Mesenchymal stem cell (in vitro differentiated cells and primary cell): Measurements from ENCODE around the gene NATD1.

ENCODE experiments used
- DNase-seq: peaks from one replicate; pipeline ENCODE4 v3.0.0-alpha.2; 2013
- H2AFZ ChIP-seq: one replicate; pipeline ENCODE4 v1.6.1; 2013; ENCODE audit warnings: low read depth, mild to moderate bottlenecking, control low read depth, inconsistent platforms, low read length, moderate library complexity
- H2AK5ac ChIP-seq: 2 replicates; pipeline ENCODE4 v1.6.1; 2013; ENCODE audit warnings: low read length, moderate library complexity, mild to moderate bottlenecking, inconsistent platforms; ENCODE audit not compliant: severe bottlenecking
- H2BK120ac ChIP-seq: one replicate; pipeline ENCODE4 v1.6.1; 2013; ENCODE audit warnings: low read depth, mild to moderate bottlenecking, inconsistent platforms, low read length, moderate library complexity
- H2BK12ac ChIP-seq, 2 experiments: one replicate each; pipeline ENCODE4 v1.6.1; 2013; ENCODE audit warnings: inconsistent platforms in 2 of 2, low read length in 2 of 2, mild to moderate bottlenecking in 2 of 2, moderate library complexity in 2 of 2, control low read depth in 1 of 2
- H2BK15ac ChIP-seq: one replicate; pipeline ENCODE4 v1.6.1; 2013; ENCODE audit warnings: mild to moderate bottlenecking, low read depth, inconsistent platforms; ENCODE audit not compliant: poor library complexity, severe bottlenecking
- H2BK5ac ChIP-seq: 2 replicates; pipeline ENCODE4 v1.6.1; 2013; ENCODE audit warnings: low read depth, mild to moderate bottlenecking, low read length, control low read depth, inconsistent platforms; ENCODE audit not compliant: poor library complexity, severe bottlenecking
- H3K14ac ChIP-seq, 2 experiments: one replicate each; pipeline ENCODE4 v1.6.1; 2013; ENCODE audit warnings: inconsistent platforms in 2 of 2, low read length in 2 of 2, control low read depth in 1 of 2, mild to moderate bottlenecking in 1 of 2, moderate library complexity in 1 of 2
- H3K18ac ChIP-seq, 2 experiments: one replicate each; pipeline ENCODE4 v1.6.1; 2013; ENCODE audit warnings: inconsistent platforms in 2 of 2, low read length in 2 of 2, control low read depth in 1 of 2, low read depth in 1 of 2, mild to moderate bottlenecking in 1 of 2
- H3K23ac ChIP-seq, 2 experiments: one replicate each; pipeline ENCODE4 v1.6.1; 2013; ENCODE audit warnings: inconsistent platforms in 2 of 2, low read length in 2 of 2, mild to moderate bottlenecking in 2 of 2, moderate library complexity in 2 of 2, control low read depth in 1 of 2
- H3K27ac ChIP-seq: 2 replicates; pipeline ENCODE4 v1.5.1; 2013; ENCODE audit warnings: mild to moderate bottlenecking, moderate library complexity, low read length, control low read depth, inconsistent platforms; ENCODE audit not compliant: poor library complexity, severe bottlenecking
- H3K27me3 ChIP-seq, 2 experiments: 2 replicates each; pipeline versions ENCODE4 v1.6.1 to v1.7.0; 2013; ENCODE audit warnings: low read length in 2 of 2, mild to moderate bottlenecking in 2 of 2, moderate library complexity in 2 of 2, control low read depth in 1 of 2, inconsistent platforms in 1 of 2; ENCODE audit not compliant: control insufficient read depth in 1 of 2, insufficient read depth in 1 of 2
- H3K36me3 ChIP-seq, 2 experiments: 2 replicates each; pipeline versions ENCODE4 v1.6.1 to v1.7.0; 2013; ENCODE audit warnings: low read length in 2 of 2, control low read depth in 1 of 2, inconsistent platforms in 1 of 2, low read depth in 1 of 2, mild to moderate bottlenecking in 1 of 2; ENCODE audit not compliant: insufficient read depth in 2 of 2, control insufficient read depth in 1 of 2
- H3K4ac ChIP-seq, 2 experiments: one replicate each; pipeline ENCODE4 v1.6.1; 2013; ENCODE audit warnings: inconsistent platforms in 2 of 2, low read length in 2 of 2, mild to moderate bottlenecking in 2 of 2, moderate library complexity in 2 of 2, control low read depth in 1 of 2, low read depth in 1 of 2
- H3K4me1 ChIP-seq: 2 replicates; pipeline ENCODE4 v1.6.1; 2013; ENCODE audit warnings: low read depth, low read length, control low read depth; ENCODE audit not compliant: control insufficient read depth, insufficient read depth
- H3K4me2 ChIP-seq: 2 replicates; pipeline ENCODE4 v1.6.1; 2013; ENCODE audit warnings: low read length, mild to moderate bottlenecking, inconsistent platforms; ENCODE audit not compliant: poor library complexity, severe bottlenecking
- H3K4me3 ChIP-seq, 2 experiments: 2 replicates each; pipeline versions ENCODE4 v1.5.1 to v1.7.0; 2013; ENCODE audit warnings: low read length in 2 of 2, mild to moderate bottlenecking in 2 of 2, control low read depth in 1 of 2, low read depth in 1 of 2; ENCODE audit not compliant: insufficient read depth in 1 of 2
- H3K79me1 ChIP-seq: replicated peaks from 2 replicates; pipeline ENCODE4 v1.6.1; 2013; ENCODE audit warnings: mild to moderate bottlenecking, control low read depth, low read length, inconsistent platforms; ENCODE audit not compliant: poor library complexity, severe bottlenecking
- H3K9ac ChIP-seq: 2 replicates; pipeline ENCODE4 v1.7.0; 2013; ENCODE audit warnings: mild to moderate bottlenecking, low read length, moderate library complexity
- H3K9me3 ChIP-seq: 2 replicates; pipeline ENCODE4 v1.7.0; 2013; ENCODE audit warnings: mild to moderate bottlenecking, low read length; ENCODE audit not compliant: control insufficient read depth
- H4K8ac ChIP-seq: one replicate; pipeline ENCODE4 v1.6.1; 2013; ENCODE audit warnings: inconsistent platforms, mild to moderate bottlenecking, low read length, moderate library complexity
- H4K91ac ChIP-seq: one replicate; pipeline ENCODE4 v1.6.1; 2013; ENCODE audit warnings: mild to moderate bottlenecking, low read length, inconsistent platforms
- WGBS: methylation state at CpG from one replicate; pipeline ENCODE4 v1.1.7; 2013; ENCODE audit warnings: mixed read lengths; 5-methylcytosine and 5-hydroxymethylcytosine counted together

The NATD1 gene

GRCh38 chr17:21213638-21214014, 39.6 kb downstream of the NATD1 start:
- Histone ChIP-seq H4K8ac (peak overlapping the region; percentile 78), H2BK120ac (peak overlapping the region; percentile 81), H3K9me3 (no peaks in the 10 kb centered on the region), H3K18ac (peak overlapping the region; percentile 62 to 83), H3K27me3 (no peaks in the 10 kb centered on the region), H3K9ac (peak overlapping the region; percentile 97), H3K4me2 (peak overlapping the region; percentile 88), H3K14ac (peak overlapping the region; percentile 9 to 82), H3K36me3 (peaks cover 21 to 24% of the 10 kb centered on the region in 2 experiments), H3K27ac (peak overlapping the region; percentile 79), H2AK5ac (no peak overlapping the region), H2BK15ac (no peak overlapping the region), H2AFZ (peak overlapping the region; percentile 75), H4K91ac (peak overlapping the region; percentile 71), H3K4me3 (peak overlapping the region; percentile 81 to 96), H2BK12ac (no peak overlapping the region), H2BK5ac (peak overlapping the region; percentile 81), H3K4ac (peak overlapping the region; percentile 83 to 96), H3K4me1 (peaks cover 15% of the 10 kb centered on the region), H3K23ac (peak overlapping the region in 1 of 2 experiments; percentile 37), H3K79me1 (peaks cover 17% of the 10 kb centered on the region)
- under 1% methylated on average over 35 of the region's 35 CpGs for WGBS
- DNase-seq = no peak

- Histone ChIP-seq H3K27me3 (no peaks in the 10 kb centered on the region), H3K4me3 (peak overlapping the region; percentile 81 to 96), H2BK5ac (peak overlapping the region; percentile 9), H3K14ac (no peak overlapping the region), H4K91ac (no peak overlapping the region), H3K36me3 (peaks cover 26 to 28% of the 10 kb centered on the region in 2 experiments), H2BK15ac (no peak overlapping the region), H3K4ac (peak overlapping the region in 1 of 2 experiments; percentile 96), H3K4me1 (peaks cover 14% of the 10 kb centered on the region), H2BK12ac (no peak overlapping the region), H2AK5ac (no peak overlapping the region), H3K4me2 (peak overlapping the region; percentile 88), H3K9ac (peak overlapping the region; percentile 97), H2AFZ (no peak overlapping the region), H3K79me1 (peaks cover 16% of the 10 kb centered on the region), H3K23ac (no peak overlapping the region), H2BK120ac (no peak overlapping the region), H3K18ac (peak overlapping the region in 1 of 2 experiments; percentile 83), H3K9me3 (no peaks in the 10 kb centered on the region), H3K27ac (peak overlapping the region; percentile 24), H4K8ac (no peak overlapping the region)
- WGBS = 6% methylated on average over 18 of the region's 18 CpGs
- DNase-seq = no peak
These were observed 40.2 kb downstream of the NATD1 start for GRCh38 chr17:21212826-21213637.

GRCh38 chr17:21211825-21212479, 41.3 kb downstream of the NATD1 start:
- peaks cover 10% of the 10 kb centered on the region for H3K79me1 ChIP-seq
- H3K14ac ChIP-seq = no peak overlapping the region
- H3K4me1 ChIP-seq = peaks cover 13% of the 10 kb centered on the region
- no peak overlapping the region for H2BK12ac ChIP-seq
- H3K23ac ChIP-seq = peak overlapping the region in 1 of 2 experiments; percentile 41
- no peak overlapping the region for H3K27ac ChIP-seq
- H2AFZ ChIP-seq = no peak overlapping the region
- H3K4me2 ChIP-seq = peak overlapping the region; percentile 3
- peaks cover 22 to 27% of the 10 kb centered on the region in 2 experiments for H3K36me3 ChIP-seq
- no peak for DNase-seq
- no peaks in the 10 kb centered on the region for H3K27me3 ChIP-seq
- no peak overlapping the region for H2BK15ac ChIP-seq
- peak overlapping the region in 1 of 2 experiments; percentile 96 for H3K4me3 ChIP-seq
- no peak overlapping the region for H4K91ac ChIP-seq
- H4K8ac ChIP-seq = no peak overlapping the region
- no peak overlapping the region for H3K18ac ChIP-seq
- no peaks in the 10 kb centered on the region for H3K9me3 ChIP-seq
- H3K9ac ChIP-seq = peak overlapping the region; percentile 97
- WGBS = 94% methylated on average over 9 of the region's 9 CpGs
- no peak overlapping the region for H2AK5ac ChIP-seq
- H2BK120ac ChIP-seq = no peak overlapping the region
- no peak overlapping the region for H2BK5ac ChIP-seq
- no peak overlapping the region for H3K4ac ChIP-seq

GRCh38 chr17:21210411-21211076, 42.7 kb downstream of the NATD1 start:
- Histone ChIP-seq H4K91ac (no peak overlapping the region), H3K18ac (no peak overlapping the region), H3K14ac (no peak overlapping the region), H2BK5ac (no peak overlapping the region), H3K79me1 (peaks cover 3% of the 10 kb centered on the region), H3K23ac (no peak overlapping the region), H3K4me2 (no peak overlapping the region), H2BK120ac (no peak overlapping the region), H3K9ac (peak overlapping the region; percentile 11), H3K4me1 (peaks cover 14% of the 10 kb centered on the region), H3K27me3 (no peaks in the 10 kb centered on the region), H2BK12ac (no peak overlapping the region), H2AFZ (no peak overlapping the region), H2BK15ac (no peak overlapping the region), H4K8ac (no peak overlapping the region), H3K36me3 (peaks cover 25 to 27% of the 10 kb centered on the region in 2 experiments), H2AK5ac (no peak overlapping the region), H3K9me3 (no peaks in the 10 kb centered on the region), H3K27ac (no peak overlapping the region), H3K4me3 (no peak overlapping the region), H3K4ac (no peak overlapping the region)
- DNase-seq = no peak
- 94% methylated on average over 15 of the region's 15 CpGs for WGBS
